Muscle layer of colon (tissue), 2 donors: ENCODE results near the gene ITIH3.

Experiments
- H3K27ac ChIP-seq: one replicate; pipeline ENCODE4 v1.7.0; 2013; ENCODE audit warnings: low read depth, mild to moderate bottlenecking, low read length, moderate library complexity
- H3K27me3 ChIP-seq, 2 donors: one replicate each; pipeline ENCODE4 v1.7.0; 2013; ENCODE audit warnings: low read length in 2 of 2, mild to moderate bottlenecking in 2 of 2; ENCODE audit not compliant: insufficient read depth in 2 of 2, control insufficient read depth in 1 of 2
- H3K36me3 ChIP-seq: one replicate; pipeline ENCODE4 v1.7.0; 2013; ENCODE audit warnings: mild to moderate bottlenecking, low read length; ENCODE audit not compliant: insufficient read depth
- H3K4me1 ChIP-seq: one replicate; pipeline ENCODE4 v1.7.0; 2013; ENCODE audit warnings: mild to moderate bottlenecking, low read length; ENCODE audit not compliant: insufficient read depth
- H3K4me3 ChIP-seq, 2 donors: one replicate each; pipeline ENCODE4 v1.7.0; 2013; ENCODE audit warnings: low read length in 2 of 2, low read depth in 1 of 2, mild to moderate bottlenecking in 1 of 2, moderate library complexity in 1 of 2
- H3K9ac ChIP-seq: one replicate; pipeline ENCODE4 v1.7.0; 2013; ENCODE audit warnings: low read length
- H3K9me3 ChIP-seq: one replicate; pipeline ENCODE4 v1.7.0; 2013; ENCODE audit warnings: mild to moderate bottlenecking, low read length
- donor health status: abdominal sarcoma.
- donor health status: Adenocarcinoma of cecum.

ITIH3 gene

GRCh38 chr3:52790741-52791140 is 3.9 kb upstream of the ITIH3 start:
- no peak overlapping the region for H3K4me3 ChIP-seq
- H3K4me1 ChIP-seq, result no peaks in the 10 kb centered on the region
- H3K27me3 ChIP-seq, result no peaks in the 10 kb centered on the region
- no peak overlapping the region for H3K9ac ChIP-seq
- no peak overlapping the region for H3K27ac ChIP-seq
- H3K9me3 ChIP-seq, result no peaks in the 10 kb centered on the region
- no peaks in the 10 kb centered on the region for H3K36me3 ChIP-seq

GRCh38 chr3:52791366-52791765 is 3.2 kb upstream of the ITIH3 start:
- no peaks in the 10 kb centered on the region for H3K36me3 ChIP-seq
- no peak overlapping the region for H3K27ac ChIP-seq
- no peak overlapping the region for H3K9ac ChIP-seq
- H3K27me3 ChIP-seq, result no peaks in the 10 kb centered on the region
- no peaks in the 10 kb centered on the region for H3K9me3 ChIP-seq
- H3K4me3 ChIP-seq, result no peak overlapping the region
- no peaks in the 10 kb centered on the region for H3K4me1 ChIP-seq

GRCh38 chr3:52791928-52792327 is 2.7 kb upstream of the ITIH3 start:
- Histone ChIP-seq H3K27ac (no peak overlapping the region), H3K4me3 (no peak overlapping the region), H3K4me1 (no peaks in the 10 kb centered on the region), H3K27me3 (no peaks in the 10 kb centered on the region), H3K9ac (no peak overlapping the region), H3K36me3 (no peaks in the 10 kb centered on the region), H3K9me3 (no peaks in the 10 kb centered on the region)

GRCh38 chr3:52792413-52792812 is 2.2 kb upstream of the ITIH3 start:
- H3K4me1 ChIP-seq, result no peaks in the 10 kb centered on the region
- H3K27me3 ChIP-seq, result no peaks in the 10 kb centered on the region
- no peaks in the 10 kb centered on the region for H3K36me3 ChIP-seq
- H3K4me3 ChIP-seq, result no peak overlapping the region
- H3K9me3 ChIP-seq, result no peaks in the 10 kb centered on the region
- no peak overlapping the region for H3K27ac ChIP-seq
- H3K9ac ChIP-seq, result no peak overlapping the region

- H3K9ac ChIP-seq, result no peak overlapping the region
- H3K27ac ChIP-seq, result no peak overlapping the region
- H3K27me3 ChIP-seq, result no peaks in the 10 kb centered on the region
- H3K4me1 ChIP-seq, result no peaks in the 10 kb centered on the region
- H3K4me3 ChIP-seq, result no peak overlapping the region
- H3K9me3 ChIP-seq, result no peaks in the 10 kb centered on the region
- no peaks in the 10 kb centered on the region for H3K36me3 ChIP-seq
Observed at GRCh38 chr3:52792961-52793695, 1.5 kb upstream of the ITIH3 start.

GRCh38 chr3:52793702-52794611 is 639 bp upstream of the ITIH3 start:
- Histone ChIP-seq H3K9me3 (no peaks in the 10 kb centered on the region), H3K27me3 (no peaks in the 10 kb centered on the region), H3K4me3 (no peak overlapping the region), H3K27ac (no peak overlapping the region), H3K9ac (no peak overlapping the region), H3K36me3 (no peaks in the 10 kb centered on the region), H3K4me1 (no peaks in the 10 kb centered on the region)

- no peaks in the 10 kb centered on the region for H3K4me1 ChIP-seq
- H3K27me3 ChIP-seq, result no peaks in the 10 kb centered on the region
- no peak overlapping the region for H3K4me3 ChIP-seq
- H3K9ac ChIP-seq, result no peak overlapping the region
- no peaks in the 10 kb centered on the region for H3K9me3 ChIP-seq
- H3K36me3 ChIP-seq, result no peaks in the 10 kb centered on the region
- H3K27ac ChIP-seq, result no peak overlapping the region
Observed at GRCh38 chr3:52795298-52795900, 803 bp downstream of the ITIH3 start.

GRCh38 chr3:52796411-52796810 is 1.8 kb downstream of the ITIH3 start:
- no peaks in the 10 kb centered on the region for H3K27me3 ChIP-seq
- no peaks in the 10 kb centered on the region for H3K36me3 ChIP-seq
- no peaks in the 10 kb centered on the region for H3K4me1 ChIP-seq
- H3K9ac ChIP-seq, result no peak overlapping the region
- H3K4me3 ChIP-seq, result no peak overlapping the region
- H3K9me3 ChIP-seq, result no peaks in the 10 kb centered on the region
- H3K27ac ChIP-seq, result no peak overlapping the region

- H3K27ac ChIP-seq, result no peak overlapping the region
- H3K9ac ChIP-seq, result no peak overlapping the region
- no peak overlapping the region for H3K4me3 ChIP-seq
- no peaks in the 10 kb centered on the region for H3K4me1 ChIP-seq
- H3K27me3 ChIP-seq, result no peaks in the 10 kb centered on the region
- no peaks in the 10 kb centered on the region for H3K36me3 ChIP-seq
- H3K9me3 ChIP-seq, result no peaks in the 10 kb centered on the region
Observed at GRCh38 chr3:52798376-52798977, 3.9 kb downstream of the ITIH3 start.

- no peak overlapping the region for H3K27ac ChIP-seq
- H3K4me3 ChIP-seq, result no peak overlapping the region
- H3K9me3 ChIP-seq, result no peaks in the 10 kb centered on the region
- H3K9ac ChIP-seq, result no peak overlapping the region
- no peaks in the 10 kb centered on the region for H3K27me3 ChIP-seq
- H3K4me1 ChIP-seq, result no peaks in the 10 kb centered on the region
- H3K36me3 ChIP-seq, result no peaks in the 10 kb centered on the region
Observed at GRCh38 chr3:52798978-52799476, 4.4 kb downstream of the ITIH3 start.

- no peaks in the 10 kb centered on the region for H3K4me1 ChIP-seq
- no peaks in the 10 kb centered on the region for H3K9me3 ChIP-seq
- H3K36me3 ChIP-seq, result no peaks in the 10 kb centered on the region
- H3K27me3 ChIP-seq, result no peaks in the 10 kb centered on the region
- no peak overlapping the region for H3K27ac ChIP-seq
- no peak overlapping the region for H3K9ac ChIP-seq
- H3K4me3 ChIP-seq, result no peak overlapping the region
Observed at GRCh38 chr3:52800079-52800478, 5.5 kb downstream of the ITIH3 start.
